Pancreas (tissue), 10 donors: ENCODE measurements around the gene CYP1B1. TPM values are rescaled to one million over a fixed set of nuclear protein-coding genes. Genes with fewer than 3 reads are reported as not detected.
"Not testable (repeated sequence)": the region's sequence is repeated elsewhere in the genome, so short reads cannot be mapped to it uniquely, and the experiment has no call there.

ENCODE experiments used
- ATAC-seq, 4 donors: fragments of 200-7000 bp; cut with Tn5 transposase; one replicate each; pipeline versions ENCODE4 v1.8.0 to v1.9.1; 2020; ENCODE audit warnings: mild to moderate bottlenecking in 4 of 4, moderate library complexity in 4 of 4
- DNase-seq, 6 donors: peaks; one replicate each; pipeline ENCODE4 v3.0.0-alpha.2; 2020
- FAIRE-seq: peaks from 2 replicates; lab custom pipeline; 2012; peaks lifted over from hg19 to GRCh38; lab: Jason Lieb, UNC
- H3K27ac ChIP-seq, 4 donors: fragments of 200-600 bp; sonication (generic); 1 replicate in 3 of 4; 2 replicates in 1 of 4; pipeline versions ENCODE4 v1.5.0 to v1.8.0; 2020
- H3K27me3 ChIP-seq, 4 donors: fragments of 200-600 bp; one replicate each; pipeline ENCODE4 v1.8.0; 2021
- H3K36me3 ChIP-seq, 3 donors: fragments of 200-600 bp; sonication (generic) in 1 of 3; one replicate each; pipeline versions ENCODE4 v1.5.0 to v1.8.0; 2020 to 2021
- H3K4me1 ChIP-seq, 3 donors: fragments of 200-600 bp; one replicate each; pipeline ENCODE4 v1.8.0; 2021
- H3K4me3 ChIP-seq, 4 donors: fragments of 200-600 bp; sonication (generic) in 2 of 4; one replicate each; pipeline versions ENCODE4 v1.5.0 to v1.8.0; 2020 to 2021
- H3K9me3 ChIP-seq, 4 donors: fragments of 200-600 bp; one replicate each; pipeline ENCODE4 v1.8.0; 2021
- CTCF ChIP-seq, 4 donors: fragments of 200-600 bp; sonication (generic) in 3 of 4; IDR thresholded peaks; one replicate each; pipeline versions ENCODE4 v1.5.0 to v1.8.0; 2021; ENCODE audit warnings: antibody characterized with exemption in 4 of 4
- WGBS, 2 donors: extraction: QIAGEN DNeasy Blood & Tissue Kit; methylation state at CpG; one replicate each; pipeline ENCODE4 v1.1.7; 2013; 5-methylcytosine and 5-hydroxymethylcytosine counted together
- intact Hi-C, 3 donors: fragments of 100-400 bp; cut with DNase I; formaldehyde crosslinking; loops; one replicate each; pipeline versions ENCODE4 v1.11.1 to v1.14.2; 2022
- polyA plus RNA-seq, 2 donors: library from polyadenylated mRNA; stranded (reverse); fragments of 200-250 nt; gene quantifications; one replicate each; pipeline ENCODE4 v1.2.3, GENCODE V29; 2013
- total RNA-seq, 6 donors: library from RNA; stranded (reverse); fragmentation: NEBNext Ultra II Directional in 4 of 6; extraction: Animal tissue kit (Norgen Biotek cat#: 25700) in 4 of 6; gene quantifications; one replicate each; pipeline versions ENCODE4 v1.2.1 to v1.2.4, GENCODE V29; 2021 to 2023
- donor health status: healthy with polysubstance abuse.
- donor health status: DM: no; HTN: no; CAD: no; lungs with moderate emphysema.
- donor health status: DM: no; HTN: no; CAD: no.
- donor health status: control.
- donor health status: control.
- donor health status: Bipolar disorder and iron deficiency.
- donor health status: DM: yes; HTN: yes; CAD: no.
- donor health status: DM: no; HTN: no; CAD: no.
- donor health status: DM: no; HTN: no; CAD: no.
- donor health status: DM: yes; HTN: yes; CAD: no.

Gene CYP1B1
- total and polyA plus RNA-seq, 8 donors: 0.93 to 36.3 (median 3.3) TPM

- ATAC-seq: peak in 3 of 4 donors; percentile 62 to 77 (median 70)
- FAIRE-seq: no peak
- no peaks in the 10 kb centered on the region for H3K27me3 ChIP-seq
- no peaks in the 10 kb centered on the region for H3K4me1 ChIP-seq
- no peak for TF ChIP-seq CTCF (IDR thresholded peaks at IDR 0.05)
- H3K9me3 ChIP-seq: no peaks in the 10 kb centered on the region
- no peaks in the 10 kb centered on the region for H3K36me3 ChIP-seq
- WGBS, 2 donors: 67 to 74% methylated on average over 11 of the region's 11 CpGs
- DNase-seq: no peak
- intact Hi-C loops: no loop called here
- no peak overlapping the region for H3K4me3 ChIP-seq
- peak overlapping the region in 1 of 4 donors; percentile 17 for H3K27ac ChIP-seq
Observed at GRCh38 chr2:38092196-38092902, 16.4 kb upstream of the CYP1B1 start.

GRCh38 chr2:38091760-38092159, 15.8 kb upstream of the CYP1B1 start:
- FAIRE-seq (no peak), DNase-seq (no peak), ATAC-seq (no peak)
- TF ChIP-seq CTCF (IDR thresholded peaks at IDR 0.05): no peak
- H3K9me3 ChIP-seq: no peaks in the 10 kb centered on the region
- H3K4me3 ChIP-seq: no peak overlapping the region
- peak overlapping the region in 1 of 4 donors; percentile 17 for H3K27ac ChIP-seq
- H3K36me3 ChIP-seq: no peaks in the 10 kb centered on the region
- H3K27me3 ChIP-seq: no peaks in the 10 kb centered on the region
- intact Hi-C loops: no loop called here
- WGBS, 2 donors: 83 to 90% methylated on average over 5 of the region's 5 CpGs
- H3K4me1 ChIP-seq: no peaks in the 10 kb centered on the region

GRCh38 chr2:38090928-38091327, 15.0 kb upstream of the CYP1B1 start:
- no peak overlapping the region for H3K4me3 ChIP-seq
- no peaks in the 10 kb centered on the region for H3K4me1 ChIP-seq
- WGBS, 2 donors: 73 to 80% methylated on average over 5 of the region's 5 CpGs
- ATAC-seq (no peak), DNase-seq (no peak), FAIRE-seq (no peak)
- H3K9me3 ChIP-seq: no peaks in the 10 kb centered on the region
- intact Hi-C loops: no loop called here
- no peak overlapping the region for H3K27ac ChIP-seq
- no peaks in the 10 kb centered on the region for H3K36me3 ChIP-seq
- TF ChIP-seq CTCF (IDR thresholded peaks at IDR 0.05): no peak
- no peaks in the 10 kb centered on the region for H3K27me3 ChIP-seq

- DNase-seq, H3K4me3 ChIP-seq, H3K9me3 ChIP-seq, ATAC-seq, H3K4me1 ChIP-seq, H3K36me3 ChIP-seq, H3K27me3 ChIP-seq, FAIRE-seq, intact Hi-C loops, H3K27ac ChIP-seq: not testable (repeated sequence)
- 81 to 90% methylated on average over 6 of the region's 6 CpGs for WGBS, 2 donors
Observed at GRCh38 chr2:38090212-38090611, 14.3 kb upstream of the CYP1B1 start.

GRCh38 chr2:38085998-38086698, 10.2 kb upstream of the CYP1B1 start:
- H3K27ac ChIP-seq, FAIRE-seq, H3K27me3 ChIP-seq, ATAC-seq, H3K36me3 ChIP-seq, H3K4me1 ChIP-seq, H3K9me3 ChIP-seq, DNase-seq, intact Hi-C loops, H3K4me3 ChIP-seq: not testable (repeated sequence)
- WGBS, 2 donors: 75 to 80% methylated on average over 10 of the region's 10 CpGs

- FAIRE-seq, DNase-seq, ATAC-seq, H3K27ac ChIP-seq, H3K4me3 ChIP-seq, H3K4me1 ChIP-seq, H3K27me3 ChIP-seq, intact Hi-C loops, H3K9me3 ChIP-seq, H3K36me3 ChIP-seq: not testable (repeated sequence)
- 63 to 67% methylated on average over 8 of the region's 8 CpGs for WGBS, 2 donors
Observed at GRCh38 chr2:38084556-38084955, 8.6 kb upstream of the CYP1B1 start.

GRCh38 chr2:38082727-38083126, 6.8 kb upstream of the CYP1B1 start:
- intact Hi-C loops, H3K27me3 ChIP-seq, ATAC-seq, H3K36me3 ChIP-seq, DNase-seq, H3K9me3 ChIP-seq, H3K4me1 ChIP-seq, FAIRE-seq, H3K4me3 ChIP-seq, H3K27ac ChIP-seq: not testable (repeated sequence)
- 87 to 90% methylated on average over 8 to 9 of the region's 9 CpGs for WGBS, 2 donors
